HCT116 (cell line): ENCODE measurements around the gene SLC17A8. TPM values are rescaled to one million over a fixed set of nuclear protein-coding genes. Genes with fewer than 3 reads are reported as not detected.
"Not testable (repeated sequence)": the region's sequence is repeated elsewhere in the genome, so short reads cannot be mapped to it uniquely, and the experiment has no call there.

ENCODE experiments used
- ATAC-seq: fragments of 200-7000 bp; cut with Tn5 transposase; 2 replicates; pipeline ENCODE4 v1.9.1; 2020; ENCODE audit warnings: mild to moderate bottlenecking, moderate library complexity
- BruUV-seq: library from RNA; stranded (reverse); fragments of 400-500 nt; replicated peaks from 2 replicates; lab custom pipeline; 2021; lab: Mats Ljungman, UMichigan
- CTCF ChIA-PET: fragments of 300-600 bp; sonication (Branson Sonifier 250); formaldehyde crosslinking; loops from one replicate; lab custom pipeline; 2021; ENCODE audit warnings: antibody characterized with exemption; lab: Charles Lee
- POLR2A ChIA-PET: fragments of 300-600, 350-600 bp; sonication (Branson Sonifier 250); formaldehyde crosslinking; loops from one replicate; lab custom pipeline; 2021; ENCODE audit warnings: antibody characterized with exemption; lab: Charles Lee
- RAD21 ChIA-PET, 2 experiments: fragments of 300-600 bp; sonication (Branson Sonifier 250); formaldehyde crosslinking; loops; one replicate each; lab custom pipeline; 2023; ENCODE audit warnings: low total read pairs in 2 of 2; ENCODE audit not compliant: uncharacterized antibody in 2 of 2, unreplicated experiment in 2 of 2, low non-redundant PET in 1 of 2; lab: Charles Lee
- DNase-seq: peaks from one replicate; pipeline ENCODE4 v3.0.0-alpha.2; 2010; ENCODE audit warnings: low read depth, low spot score
- H2AFZ ChIP-seq: fragments of 200-600 bp; shearing (Covaris generic), sonication (generic); 2 replicates; pipeline ENCODE4 v1.6.1; 2017; ENCODE audit warnings: low read depth, mixed run types, mixed read lengths, antibody characterized with exemption, low read length; ENCODE audit not compliant: poor library complexity, severe bottlenecking
- H3K27ac ChIP-seq: 2 replicates; pipeline ENCODE4 v1.5.1; 2012; ENCODE audit warnings: low read depth, low read length
- H3K27me3 ChIP-seq: fragments of 200-600 bp; sonication (generic); 2 replicates; pipeline ENCODE4 v1.6.1; 2016; ENCODE audit warnings: mixed run types, low read length, mixed read lengths; ENCODE audit not compliant: insufficient read depth
- H3K36me3 ChIP-seq, 2 experiments: fragments of 200-500 bp in 1 of 2; fragments of 200-600 bp in 1 of 2; sonication (Bioruptor generic) in 1 of 2; sonication (generic) in 1 of 2; 2 replicates each; pipeline versions ENCODE4 v1.5.1 to v1.6.1; 2014 to 2016; ENCODE audit warnings: low read length in 2 of 2, inconsistent platforms in 1 of 2, mixed read lengths in 1 of 2, mixed run types in 1 of 2; ENCODE audit not compliant: insufficient read depth in 2 of 2, control insufficient read depth in 1 of 2
- H3K4me1 ChIP-seq, 2 experiments: fragments of 200-600 bp in 1 of 2; sonication (generic) in 1 of 2; 2 replicates each; pipeline versions ENCODE4 v1.5.1 to v1.6.1; 2012 to 2017; ENCODE audit warnings: low read length in 2 of 2, inconsistent platforms in 1 of 2, mild to moderate bottlenecking in 1 of 2, mixed read lengths in 1 of 2, mixed run types in 1 of 2, moderate library complexity in 1 of 2; ENCODE audit not compliant: insufficient read depth in 2 of 2, control insufficient read depth in 1 of 2
- H3K4me2 ChIP-seq: fragments of 200-600 bp; sonication (generic); 2 replicates; pipeline ENCODE4 v1.6.1; 2017; ENCODE audit warnings: mixed run types, low read length, mixed read lengths
- H3K4me3 ChIP-seq, 2 experiments: fragments of 200-600 bp in 1 of 2; sonication (generic) in 1 of 2; replicated peaks in 1 of 2; 2 replicates each; pipeline ENCODE4 v1.5.1; 2011 to 2016; ENCODE audit warnings: low read length in 2 of 2, control low read depth in 1 of 2, low read depth in 1 of 2, mild to moderate bottlenecking in 1 of 2, mixed read lengths in 1 of 2, mixed run types in 1 of 2
- H3K79me2 ChIP-seq: fragments of 200-600 bp; sonication (generic); 2 replicates; pipeline ENCODE4 v1.6.1; 2017; ENCODE audit warnings: mild to moderate bottlenecking, mixed run types, low read length, moderate library complexity, mixed read lengths; ENCODE audit not compliant: insufficient read depth
- H3K9ac ChIP-seq: fragments of 200-600 bp; sonication (generic); 2 replicates; pipeline ENCODE4 v1.6.1; 2016; ENCODE audit warnings: low read length, mixed read lengths
- H3K9me2 ChIP-seq: fragments of 200-600 bp; sonication (generic), shearing (Covaris generic); 2 replicates; pipeline ENCODE4 v1.6.1; 2017; ENCODE audit warnings: mixed run types, mild to moderate bottlenecking, moderate library complexity; ENCODE audit not compliant: insufficient read depth
- H3K9me3 ChIP-seq, 2 experiments: fragments of 200-500 bp in 1 of 2; fragments of 200-600 bp in 1 of 2; sonication (Bioruptor generic) in 1 of 2; sonication (generic) in 1 of 2; 2 replicates each; pipeline ENCODE4 v1.6.1; 2014 to 2017; ENCODE audit warnings: low read length in 2 of 2, mixed read lengths in 2 of 2, inconsistent platforms in 1 of 2, low read depth in 1 of 2, mild to moderate bottlenecking in 1 of 2, mixed run types in 1 of 2, moderate library complexity in 1 of 2; ENCODE audit not compliant: control insufficient read depth in 1 of 2, insufficient read depth in 1 of 2
- H4K20me1 ChIP-seq: fragments of 200-600 bp; sonication (generic), shearing (Covaris generic); 2 replicates; pipeline ENCODE4 v1.6.1; 2017; ENCODE audit warnings: mixed run types, mild to moderate bottlenecking, moderate library complexity; ENCODE audit not compliant: insufficient read depth
- CEBPB ChIP-seq: IDR thresholded peaks from 2 replicates; pipeline ENCODE4 v1.6.1; 2012; ENCODE audit warnings: low read depth
- intact Hi-C: fragments of 100-400 bp; cut with micrococcal nuclease; formaldehyde crosslinking; loops from 2 replicates; pipeline ENCODE4 v1.10.0; 2022
- total RNA-seq: library from RNA; stranded (reverse); gene quantifications from one replicate; pipeline ENCODE4 v1.2.1, GENCODE V29; 2021; ENCODE audit not compliant: unreplicated experiment

SLC17A8 gene
- total RNA-seq, 1 experiment from 2014 or later, result not detected

DNA sequence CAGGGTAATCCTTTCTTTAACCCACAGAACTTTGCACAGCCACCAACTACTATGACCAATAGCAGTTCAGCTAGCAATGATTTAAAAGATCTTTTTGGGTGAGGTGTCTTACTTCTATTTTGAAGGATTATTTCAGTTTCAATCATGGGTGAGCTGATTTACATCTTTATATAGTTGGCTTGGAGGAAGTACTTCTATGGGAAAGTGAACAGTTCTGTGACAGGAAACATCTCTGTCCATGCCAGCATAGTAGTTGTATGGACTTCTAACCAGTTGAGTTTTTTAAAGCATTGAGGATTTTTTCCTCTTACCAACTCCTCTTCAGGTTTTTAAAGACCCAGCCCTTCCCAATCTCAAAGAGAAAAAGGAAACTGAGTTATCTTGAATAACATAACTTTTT is 17.8 kb upstream of the SLC17A8 start:
- Histone ChIP-seq H3K9ac (no peak overlapping the region), H3K4me3 (no peak overlapping the region), H3K9me3 (no peaks in the 10 kb centered on the region), H3K36me3 (peaks cover 0 to 3% of the 10 kb centered on the region in 2 experiments; a peak in 2 of 4 replicates), H4K20me1 (no peaks in the 10 kb centered on the region), H3K4me2 (no peak overlapping the region)
- DNase-seq (no peak), ATAC-seq (no peak)
- CTCF ChIA-PET, result interaction anchor here (1.7 kb wide), 1 partner anchor 9 kb away, joined by 6 read pairs; no protein-coding TSS in a partner anchor
- POLR2A ChIA-PET, result no interaction called here
- intact Hi-C loops, result no loop called here
- no peak for TF ChIP-seq CEBPB
- TF ChIP-seq, all 23 proteins: peak for 0
- Histone ChIP-seq H3K27ac (no peak overlapping the region), H3K4me1 (no peaks in the 10 kb centered on the region), H3K79me2 (no peaks in the 10 kb centered on the region), H3K9me2 (no peaks in the 10 kb centered on the region), H3K27me3 (no peaks in the 10 kb centered on the region), H2AFZ (no peak overlapping the region)
- BruUV-seq, result no TSS peak
- RAD21 ChIA-PET, result no interaction called here

DNA sequence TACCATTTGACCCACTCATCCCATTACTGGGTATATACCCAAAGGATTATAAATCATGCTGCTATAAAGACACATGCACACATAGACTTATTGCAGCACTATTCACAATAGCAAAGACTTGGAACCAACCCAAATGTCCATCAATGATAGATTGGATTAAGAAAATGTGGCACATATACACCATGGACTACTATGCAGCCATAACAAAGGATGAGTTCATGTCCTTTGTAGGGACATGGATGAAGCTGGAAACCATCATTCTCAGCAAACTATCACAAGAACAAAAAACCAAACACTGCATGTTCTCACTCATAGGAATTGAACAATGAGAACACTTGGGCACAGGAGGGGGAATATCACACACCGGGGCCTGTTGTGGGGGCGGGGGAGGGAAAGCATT is 14.0 kb upstream of the SLC17A8 start:
- H3K27me3 ChIP-seq, CTCF ChIA-PET, H2AFZ ChIP-seq, H3K4me3 ChIP-seq, ATAC-seq, H4K20me1 ChIP-seq, H3K9me3 ChIP-seq, H3K79me2 ChIP-seq, DNase-seq, H3K9me2 ChIP-seq, H3K36me3 ChIP-seq, RAD21 ChIA-PET, intact Hi-C loops, BruUV-seq, H3K4me1 ChIP-seq, H3K27ac ChIP-seq, H3K9ac ChIP-seq, POLR2A ChIA-PET, H3K4me2 ChIP-seq: not testable (repeated sequence)

- not testable (repeated sequence) for H3K79me2 ChIP-seq
These were observed 12.5 kb upstream of the SLC17A8 start for GRCh38 chr12:100344351-100344750.

More at GRCh38 chr12:100344351-100344750, 12.5 kb upstream of the SLC17A8 start:
- H3K36me3 ChIP-seq, BruUV-seq, POLR2A ChIA-PET, H3K27ac ChIP-seq, H3K4me3 ChIP-seq, H3K27me3 ChIP-seq, H3K9me2 ChIP-seq, H4K20me1 ChIP-seq, H3K4me1 ChIP-seq, DNase-seq, intact Hi-C loops, H3K4me2 ChIP-seq, H3K9ac ChIP-seq, H2AFZ ChIP-seq, H3K9me3 ChIP-seq, ATAC-seq: not testable (repeated sequence)
- ChIA-PET RAD21 (interaction anchor here in 1 of 2 experiments (0.8 kb wide), 1 partner anchor 60 kb away, joined by 3 read pairs; no protein-coding TSS in a partner anchor), CTCF (interaction anchor here (1.1 kb wide), 1 partner anchor 109 kb away, joined by 3 read pairs; no protein-coding TSS in a partner anchor)
